ENCODE results near the gene DNASE1L3. TPM values are rescaled to one million over a fixed set of nuclear protein-coding genes. Genes with fewer than 3 reads are reported as not detected.

Gene DNASE1L3, protein sequence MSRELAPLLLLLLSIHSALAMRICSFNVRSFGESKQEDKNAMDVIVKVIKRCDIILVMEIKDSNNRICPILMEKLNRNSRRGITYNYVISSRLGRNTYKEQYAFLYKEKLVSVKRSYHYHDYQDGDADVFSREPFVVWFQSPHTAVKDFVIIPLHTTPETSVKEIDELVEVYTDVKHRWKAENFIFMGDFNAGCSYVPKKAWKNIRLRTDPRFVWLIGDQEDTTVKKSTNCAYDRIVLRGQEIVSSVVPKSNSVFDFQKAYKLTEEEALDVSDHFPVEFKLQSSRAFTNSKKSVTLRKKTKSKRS
- total RNA-seq (0.48 and 0.97 TPM in 2 replicates), polyA plus RNA-seq (0.99 and 1.8 TPM in 2 replicates)

DNA sequence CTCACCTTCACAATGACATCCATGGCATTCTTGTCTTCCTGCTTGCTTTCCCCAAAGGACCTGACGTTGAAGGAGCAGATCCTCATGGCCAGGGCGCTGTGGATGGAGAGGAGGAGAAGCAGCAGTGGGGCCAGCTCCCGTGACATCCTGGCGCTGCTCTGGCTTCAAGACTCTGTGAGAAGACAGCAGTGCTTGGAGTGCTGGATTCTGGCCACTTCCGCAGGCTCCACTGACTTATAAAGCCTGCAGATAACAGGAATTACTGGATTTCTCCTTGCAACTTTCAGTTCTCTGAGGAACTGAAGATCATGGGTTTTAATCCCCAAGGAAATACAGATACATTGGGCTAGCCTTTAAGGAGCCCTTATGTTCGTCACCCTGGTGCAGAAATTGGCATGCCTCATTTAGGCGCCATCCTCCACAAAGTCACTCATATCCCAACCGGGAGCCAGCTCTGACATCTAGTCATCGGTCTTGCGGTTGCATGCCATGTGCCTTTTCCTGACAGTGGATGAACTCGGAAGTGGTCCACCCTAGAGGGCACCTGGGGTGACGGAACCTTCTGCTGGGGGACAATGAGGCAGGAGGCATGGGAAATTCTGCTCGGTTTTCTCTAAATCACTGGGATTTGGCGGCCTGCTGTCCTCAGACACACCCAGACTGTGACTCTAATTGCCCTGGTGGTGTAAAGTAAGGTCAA is at the start of gene DNASE1L3:
Gene DNASE1L3 (minus strand): TSS at position 212 of the 700 bp plus-strand sequence. CDS start 66 bp downstream, at position 146.
- H3K36me3 ChIP-seq (replicated peaks; ENCODE audit: insufficient read depth, low read depth) = no peaks in the 10 kb centered on the region
- 81% methylated on average over 14 of the region's 14 CpGs for WGBS (ENCODE audit: low lambda C conversion rate, missing lambda C conversion rate)
- H3K4me1 ChIP-seq (ENCODE audit: insufficient read depth) = peaks cover 7% of the 10 kb centered on the region
- H3K27me3 ChIP-seq = no peaks in the 10 kb centered on the region
- H3K9me3 ChIP-seq (ENCODE audit: low read depth) = no peaks in the 10 kb centered on the region
- DNase-seq (ENCODE audit: low spot score) = no peak
- H2AFZ ChIP-seq = no peak within 1 kb of the TSS
- no peaks in the 10 kb centered on the region for H3K79me2 ChIP-seq
- no peak within 1 kb of the TSS for H3K4me3 ChIP-seq
- no peak within 1 kb of the TSS for H3K4me2 ChIP-seq
- H3K9me2 ChIP-seq (replicated peaks; ENCODE audit: insufficient read depth) = no peaks in the 10 kb centered on the region
- TF ChIP-seq, protein P1, sequence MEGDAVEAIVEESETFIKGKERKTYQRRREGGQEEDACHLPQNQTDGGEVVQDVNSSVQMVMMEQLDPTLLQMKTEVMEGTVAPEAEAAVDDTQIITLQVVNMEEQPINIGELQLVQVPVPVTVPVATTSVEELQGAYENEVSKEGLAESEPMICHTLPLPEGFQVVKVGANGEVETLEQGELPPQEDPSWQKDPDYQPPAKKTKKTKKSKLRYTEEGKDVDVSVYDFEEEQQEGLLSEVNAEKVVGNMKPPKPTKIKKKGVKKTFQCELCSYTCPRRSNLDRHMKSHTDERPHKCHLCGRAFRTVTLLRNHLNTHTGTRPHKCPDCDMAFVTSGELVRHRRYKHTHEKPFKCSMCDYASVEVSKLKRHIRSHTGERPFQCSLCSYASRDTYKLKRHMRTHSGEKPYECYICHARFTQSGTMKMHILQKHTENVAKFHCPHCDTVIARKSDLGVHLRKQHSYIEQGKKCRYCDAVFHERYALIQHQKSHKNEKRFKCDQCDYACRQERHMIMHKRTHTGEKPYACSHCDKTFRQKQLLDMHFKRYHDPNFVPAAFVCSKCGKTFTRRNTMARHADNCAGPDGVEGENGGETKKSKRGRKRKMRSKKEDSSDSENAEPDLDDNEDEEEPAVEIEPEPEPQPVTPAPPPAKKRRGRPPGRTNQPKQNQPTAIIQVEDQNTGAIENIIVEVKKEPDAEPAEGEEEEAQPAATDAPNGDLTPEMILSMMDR (IDR thresholded peaks at IDR 0.05; ENCODE audit: poor library complexity) = no peak
- TF ChIP-seq EZH2phosphoT487 (IDR thresholded peaks at IDR 0.05; ENCODE audit: low read depth, severe bottlenecking, unreplicated experiment) = no peak
- TF ChIP-seq EZH2 (IDR thresholded peaks at IDR 0.05; ENCODE audit: borderline replicate concordance) = no peak
- H3K27ac ChIP-seq = no peak within 1 kb of the TSS
- no peaks in the 10 kb centered on the region for H4K20me1 ChIP-seq (ENCODE audit: insufficient read depth, poor library complexity, severe bottlenecking)

DNA sequence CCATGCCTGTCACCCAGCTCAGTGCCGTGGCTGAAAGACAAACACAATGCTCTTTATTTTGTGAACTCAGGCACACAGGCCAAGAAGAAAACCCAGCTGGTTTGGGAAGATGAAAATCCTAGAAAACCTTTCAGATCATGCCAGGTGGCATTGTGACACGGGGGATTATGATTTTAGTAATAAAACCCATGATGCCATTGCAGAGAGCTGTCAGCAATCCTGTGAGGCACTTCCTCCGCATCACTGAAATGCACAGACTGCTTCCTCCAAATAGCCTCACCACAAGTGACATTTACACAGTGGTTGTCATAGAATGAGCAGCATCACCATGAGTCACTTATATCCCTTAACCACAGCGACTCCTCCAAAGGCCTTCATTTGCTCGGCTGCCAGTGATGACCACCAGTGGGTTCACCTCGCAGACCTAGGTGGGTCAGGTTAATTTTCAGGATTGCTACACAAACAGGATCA is 49.5 kb upstream of the DNASE1L3 start:
- Histone ChIP-seq H2AFZ (no peak overlapping the region), H3K4me1 (ENCODE audit: insufficient read depth) (no peaks in the 10 kb centered on the region), H3K9me2 (replicated peaks; ENCODE audit: insufficient read depth) (no peaks in the 10 kb centered on the region), H3K4me3 (no peak overlapping the region), H4K20me1 (ENCODE audit: insufficient read depth, poor library complexity, severe bottlenecking) (no peaks in the 10 kb centered on the region), H3K79me2 (no peaks in the 10 kb centered on the region), H3K27ac (no peak overlapping the region), H3K36me3 (replicated peaks; ENCODE audit: insufficient read depth, low read depth) (no peaks in the 10 kb centered on the region), H3K4me2 (no peak overlapping the region), H3K27me3 (no peaks in the 10 kb centered on the region), H3K9me3 (ENCODE audit: low read depth) (no peaks in the 10 kb centered on the region)
- WGBS (ENCODE audit: low lambda C conversion rate, missing lambda C conversion rate) = 90% methylated on average over 6 of the region's 6 CpGs
- DNase-seq (ENCODE audit: low spot score) = no peak
- TF ChIP-seq EZH2 (IDR thresholded peaks at IDR 0.05; ENCODE audit: borderline replicate concordance) = no peak
- TF ChIP-seq, protein P1 (IDR thresholded peaks at IDR 0.05; ENCODE audit: poor library complexity) = no peak
- no peak for TF ChIP-seq EZH2phosphoT487 (IDR thresholded peaks at IDR 0.05; ENCODE audit: low read depth, severe bottlenecking, unreplicated experiment)

DNA sequence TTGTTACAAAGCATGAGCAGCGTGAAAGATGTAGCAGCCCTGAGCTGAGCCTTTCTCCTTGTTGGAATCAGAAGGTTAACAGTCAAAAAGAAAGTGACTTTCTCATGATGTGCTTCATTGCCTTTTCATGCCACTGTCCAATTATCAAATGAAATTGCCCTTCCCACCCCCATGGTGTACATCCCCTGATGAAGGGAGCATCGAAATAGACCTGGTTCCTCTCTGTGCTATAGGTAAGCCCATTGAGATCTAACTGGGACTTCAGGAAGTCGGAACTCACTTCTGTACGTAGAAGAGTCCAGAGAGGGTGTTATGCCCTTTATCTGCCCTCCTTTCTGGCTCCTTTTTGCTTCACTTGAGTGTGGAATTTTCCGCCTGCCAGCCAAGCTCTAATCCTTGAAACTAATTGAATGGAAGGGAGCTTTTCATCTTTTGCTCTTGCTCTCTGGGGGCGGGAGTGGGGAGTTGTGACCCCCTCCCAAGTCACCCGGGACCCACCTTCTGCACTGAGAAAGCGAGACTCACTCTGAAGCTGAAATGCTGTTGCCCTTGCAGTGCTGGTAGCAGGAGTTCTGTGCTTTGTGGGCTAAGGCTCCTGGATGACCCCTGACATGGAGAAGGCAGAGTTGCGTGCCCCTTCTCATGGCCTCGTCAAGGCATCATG is 47.8 kb upstream of the DNASE1L3 start:
- Histone ChIP-seq H3K9me3 (ENCODE audit: low read depth) (no peaks in the 10 kb centered on the region), H4K20me1 (ENCODE audit: insufficient read depth, poor library complexity, severe bottlenecking) (no peaks in the 10 kb centered on the region), H3K4me2 (no peak overlapping the region), H3K4me1 (ENCODE audit: insufficient read depth) (no peaks in the 10 kb centered on the region), H3K27ac (no peak overlapping the region), H3K9me2 (replicated peaks; ENCODE audit: insufficient read depth) (no peaks in the 10 kb centered on the region), H3K79me2 (no peaks in the 10 kb centered on the region), H3K4me3 (no peak overlapping the region), H2AFZ (no peak overlapping the region), H3K36me3 (replicated peaks; ENCODE audit: insufficient read depth, low read depth) (no peaks in the 10 kb centered on the region), H3K27me3 (no peaks in the 10 kb centered on the region)
- TF ChIP-seq, protein P1 (IDR thresholded peaks at IDR 0.05; ENCODE audit: poor library complexity) = no peak
- TF ChIP-seq EZH2phosphoT487 (IDR thresholded peaks at IDR 0.05; ENCODE audit: low read depth, severe bottlenecking, unreplicated experiment) (no peak), EZH2 (IDR thresholded peaks at IDR 0.05; ENCODE audit: borderline replicate concordance) (no peak)
- 89% methylated on average over 10 of the region's 10 CpGs for WGBS (ENCODE audit: low lambda C conversion rate, missing lambda C conversion rate)
- DNase-seq (ENCODE audit: low spot score) = no peak
